Stimulated activated CD4-positive, alpha-beta T cell treated with anti-CD3 and anti-CD28 coated beads, Interleukin-4, amount 100 ng/mL, for 4 hours (primary cell): ENCODE measurements around the gene NPR3.

Experiments
- DNase-seq, 2 experiments: peaks; one replicate each; pipeline ENCODE4 v3.0.0-alpha.2; 2020

Gene NPR3, protein sequence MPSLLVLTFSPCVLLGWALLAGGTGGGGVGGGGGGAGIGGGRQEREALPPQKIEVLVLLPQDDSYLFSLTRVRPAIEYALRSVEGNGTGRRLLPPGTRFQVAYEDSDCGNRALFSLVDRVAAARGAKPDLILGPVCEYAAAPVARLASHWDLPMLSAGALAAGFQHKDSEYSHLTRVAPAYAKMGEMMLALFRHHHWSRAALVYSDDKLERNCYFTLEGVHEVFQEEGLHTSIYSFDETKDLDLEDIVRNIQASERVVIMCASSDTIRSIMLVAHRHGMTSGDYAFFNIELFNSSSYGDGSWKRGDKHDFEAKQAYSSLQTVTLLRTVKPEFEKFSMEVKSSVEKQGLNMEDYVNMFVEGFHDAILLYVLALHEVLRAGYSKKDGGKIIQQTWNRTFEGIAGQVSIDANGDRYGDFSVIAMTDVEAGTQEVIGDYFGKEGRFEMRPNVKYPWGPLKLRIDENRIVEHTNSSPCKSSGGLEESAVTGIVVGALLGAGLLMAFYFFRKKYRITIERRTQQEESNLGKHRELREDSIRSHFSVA

DNA sequence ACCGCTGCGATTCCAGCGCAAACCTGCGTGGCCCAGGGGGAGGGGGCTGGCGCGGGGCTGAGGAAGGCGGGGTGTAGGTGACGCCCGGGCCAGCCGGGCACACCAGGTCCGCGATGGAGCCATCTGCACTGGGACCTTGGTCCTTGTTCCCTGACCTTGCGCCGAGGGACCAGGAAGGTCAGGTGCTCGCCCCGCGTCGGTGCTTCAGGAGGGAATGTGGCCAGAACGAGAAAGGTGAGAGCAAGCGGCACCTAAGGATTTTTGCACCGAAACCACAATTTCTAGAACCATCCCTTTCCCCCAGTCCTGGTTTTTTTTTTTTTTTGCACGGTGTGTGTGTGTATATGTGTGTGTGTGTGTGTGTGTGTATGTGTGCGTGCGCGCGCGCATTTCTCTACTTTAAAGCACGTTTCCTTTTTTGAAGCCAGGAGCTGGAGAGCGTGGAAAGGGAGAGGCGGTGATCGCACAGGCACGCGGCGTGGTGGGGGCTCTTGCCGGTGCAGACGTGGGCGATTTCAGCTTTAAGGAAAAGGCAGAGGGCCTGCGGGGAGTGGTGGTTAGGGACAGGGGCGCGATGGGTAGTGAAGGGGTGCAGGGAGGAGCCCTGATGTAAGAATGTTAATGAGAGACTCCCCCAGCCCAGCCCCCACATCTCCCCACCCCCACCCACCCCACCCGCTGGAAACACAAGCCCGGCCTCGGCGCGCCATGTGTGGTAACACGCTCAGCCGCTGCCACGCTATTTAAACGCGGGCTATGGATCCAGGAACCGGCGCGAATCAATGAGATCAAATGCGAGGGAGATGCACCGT is at the start of gene NPR3:
Gene NPR3, plus strand, starts transcription at position 772 of the 812 bp plus-strand sequence. CDS start 456 bp downstream, outside the sequence.
- DNase-seq = peak in 1 of 2 experiments; percentile 4

- DNase-seq = no peak
Observed at GRCh38 chr5:32664523-32664922, 46.6 kb upstream of the NPR3 start.

GRCh38 chr5:32668552-32668951 is 42.6 kb upstream of the NPR3 start:
- no peak for DNase-seq

GRCh38 chr5:32673272-32673671 is 37.8 kb upstream of the NPR3 start:
- DNase-seq = no peak

- DNase-seq = no peak
Observed at GRCh38 chr5:32677023-32677422, 34.1 kb upstream of the NPR3 start.

GRCh38 chr5:32678472-32678871 is 32.6 kb upstream of the NPR3 start:
- no peak for DNase-seq

- DNase-seq = no peak
Observed at GRCh38 chr5:32679218-32679617, 31.9 kb upstream of the NPR3 start.

DNA sequence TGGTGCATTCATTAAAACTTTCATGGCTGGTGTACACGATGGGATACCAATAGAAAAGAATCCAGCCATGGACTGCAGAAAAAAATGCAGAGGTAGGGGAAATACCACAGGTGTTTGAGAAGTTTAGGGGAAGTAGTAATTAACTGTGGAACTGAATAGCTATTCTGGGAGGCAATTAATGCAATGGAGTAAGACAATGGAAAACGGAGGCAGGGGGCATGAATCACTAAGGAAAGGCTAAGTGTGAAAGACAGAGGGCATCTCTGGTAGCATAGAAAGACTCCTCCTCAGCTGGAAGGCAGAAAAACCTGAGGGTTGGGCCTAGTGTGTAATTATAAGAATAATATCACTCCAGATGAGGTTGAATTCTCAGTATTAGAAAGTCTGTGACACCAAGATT is 30.9 kb upstream of the NPR3 start:
- DNase-seq = no peak

DNA sequence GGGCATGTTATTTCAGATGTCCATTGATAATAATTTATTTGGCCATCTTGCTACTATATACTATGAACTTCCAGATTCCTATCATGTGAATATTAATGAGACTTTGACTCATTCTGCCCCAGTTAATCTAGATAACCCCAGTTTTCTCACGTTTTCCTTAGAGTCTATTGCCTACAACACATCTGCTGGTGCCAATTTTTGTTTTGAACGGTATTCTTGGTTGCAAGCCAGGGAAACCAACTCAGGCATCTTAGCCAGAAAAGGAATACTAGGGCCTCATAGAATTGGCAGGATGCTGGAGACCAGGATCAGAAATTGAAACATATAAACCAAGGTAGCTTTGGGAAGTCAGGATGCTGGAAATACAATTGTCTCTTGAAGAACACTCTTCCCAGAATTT is 28.0 kb upstream of the NPR3 start:
- no peak for DNase-seq

DNA sequence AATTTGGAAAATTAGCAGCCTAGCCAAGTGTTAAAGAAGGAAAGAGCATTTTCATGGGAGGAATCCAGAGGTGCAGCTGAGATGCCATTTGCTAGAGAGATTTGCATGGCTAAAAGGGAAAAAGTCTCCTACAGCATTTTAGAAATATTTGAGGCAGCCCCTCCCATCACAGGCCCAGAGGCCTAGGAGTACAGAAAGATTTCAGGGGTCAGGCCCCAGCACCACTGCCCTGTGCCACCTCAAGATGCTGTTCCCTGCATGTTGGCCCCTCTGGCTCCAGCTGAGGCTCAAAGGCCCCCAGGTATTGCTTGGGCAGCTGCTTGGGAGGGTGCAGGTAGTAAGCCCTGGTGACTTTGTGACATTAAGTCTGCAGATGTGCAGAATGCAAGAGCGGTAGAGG is 26.9 kb upstream of the NPR3 start:
- no peak for DNase-seq

DNA sequence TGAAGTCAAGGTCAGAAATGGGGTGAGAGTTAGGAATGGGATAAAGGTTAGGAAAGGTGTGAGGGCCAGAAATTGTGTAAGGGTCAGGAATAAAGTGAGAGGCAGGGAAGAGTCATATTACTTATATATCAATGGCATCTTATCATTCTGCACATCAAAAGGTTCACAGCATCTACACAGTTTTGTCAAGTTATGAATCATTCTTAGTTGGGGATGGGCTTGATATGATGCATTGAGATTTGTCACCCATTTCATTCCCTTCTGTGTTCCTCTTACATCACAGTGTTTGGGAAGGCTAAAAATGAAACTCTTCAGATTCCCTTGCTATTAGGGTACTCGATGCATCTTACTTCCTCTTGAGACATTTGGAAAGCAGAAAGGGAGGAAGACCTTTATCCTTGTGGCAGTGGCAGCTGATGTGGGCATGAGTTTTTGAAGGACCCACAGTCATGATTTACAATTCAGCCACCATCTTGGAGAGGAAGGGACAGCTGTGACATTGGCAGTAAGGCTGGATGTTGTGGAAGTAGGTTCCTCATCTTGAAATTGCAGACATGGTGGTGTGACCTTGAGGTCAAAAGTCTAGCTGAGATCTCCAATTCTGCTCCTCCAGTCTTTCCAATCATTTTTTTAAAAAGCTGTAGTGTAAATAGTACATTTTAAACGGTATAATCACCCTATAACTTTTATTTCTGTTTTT is 24.2 kb upstream of the NPR3 start:
- no peak for DNase-seq

- DNase-seq = no peak
Observed at GRCh38 chr5:32687499-32687831, 23.7 kb upstream of the NPR3 start.

- no peak for DNase-seq
Observed at GRCh38 chr5:32690153-32690552, 21.0 kb upstream of the NPR3 start.

- no peak for DNase-seq
Observed at GRCh38 chr5:32690666-32691065, 20.5 kb upstream of the NPR3 start.

DNA sequence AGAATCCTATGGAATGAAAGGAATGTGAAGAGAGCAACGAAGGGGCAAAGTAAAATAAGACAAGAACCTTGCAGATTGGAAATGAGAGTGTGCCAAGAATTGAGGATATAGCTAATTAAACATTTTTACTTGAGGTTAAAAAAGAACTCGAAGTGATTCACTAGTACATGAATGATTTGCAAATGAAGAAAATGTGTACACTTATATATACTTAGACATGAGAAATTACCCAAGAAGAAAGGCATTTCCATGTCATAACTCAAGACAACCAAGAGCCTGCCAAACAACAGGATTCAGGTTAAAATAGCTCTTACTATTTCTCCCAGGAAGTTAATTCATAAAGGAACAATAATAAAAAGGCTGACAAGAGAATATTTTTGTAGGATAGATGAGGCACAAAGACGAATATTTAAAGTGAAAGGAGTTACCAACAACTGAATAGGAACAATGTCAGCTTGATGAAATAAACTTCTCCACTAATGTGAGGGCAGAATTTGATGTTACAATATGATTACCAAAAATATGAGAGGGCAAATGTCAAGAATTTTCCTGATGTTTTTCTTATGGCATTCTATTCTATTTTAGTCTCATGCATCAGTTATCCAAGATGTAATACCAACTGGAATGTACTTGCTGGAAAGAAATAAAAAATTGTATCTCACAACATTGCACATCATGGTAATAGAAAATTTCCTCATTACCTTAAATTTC is 18.9 kb upstream of the NPR3 start:
- DNase-seq = no peak

DNA sequence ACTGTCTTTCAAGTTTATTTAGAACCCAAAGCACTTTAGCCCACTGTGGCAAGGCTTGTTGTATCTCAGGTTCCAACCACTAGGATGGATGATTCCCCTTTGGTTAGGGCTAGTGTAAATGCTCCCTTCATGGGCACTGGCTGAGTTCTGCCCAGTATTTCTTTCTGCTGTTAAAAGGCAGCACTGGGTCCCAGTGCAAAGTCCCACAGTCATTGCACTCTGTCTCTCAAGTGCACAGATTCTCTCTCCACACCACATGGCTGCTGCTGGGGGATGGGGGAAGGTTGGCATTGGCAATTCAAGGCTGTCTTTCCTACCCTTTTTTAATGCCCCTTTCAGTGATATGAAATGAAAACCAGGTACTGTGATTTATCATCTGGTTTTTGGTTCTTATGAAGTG is 7.2 kb upstream of the NPR3 start:
- no peak for DNase-seq

DNA sequence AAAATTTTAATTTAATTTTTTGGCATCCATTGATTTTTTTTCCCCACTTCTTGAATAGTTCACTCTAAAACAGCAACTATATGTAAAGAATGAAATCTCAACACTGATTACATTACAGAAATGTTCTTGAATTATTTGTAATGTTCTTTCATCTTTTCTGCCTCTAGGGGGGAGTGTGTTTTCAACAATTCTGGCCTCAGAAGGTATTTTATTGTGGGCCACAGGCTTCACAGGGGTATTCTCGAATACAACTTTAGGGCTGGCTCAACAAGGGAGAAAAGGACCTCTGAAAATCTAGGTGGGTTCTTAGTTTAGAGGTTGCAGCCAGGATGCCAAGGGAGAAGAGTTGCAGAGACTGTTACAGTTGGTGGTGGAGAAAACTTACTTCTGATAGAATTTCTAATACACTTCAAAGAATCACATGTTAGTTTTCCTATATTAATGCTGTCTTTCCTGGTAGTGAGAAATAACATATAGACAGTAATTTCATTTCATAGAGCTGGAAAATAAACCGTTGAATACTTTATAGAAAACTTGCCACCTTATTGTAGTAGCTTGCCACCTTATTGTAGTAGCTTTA is 3.6 kb upstream of the NPR3 start:
- no peak for DNase-seq

- DNase-seq = no peak
Observed at GRCh38 chr5:32708949-32709348, 2.2 kb upstream of the NPR3 start.

- peak; percentile 5 to 29 for DNase-seq
Observed at GRCh38 chr5:32709750-32710549, 1.2 kb upstream of the NPR3 start.

GRCh38 chr5:32711362-32711680 is 200 bp downstream of the NPR3 start:
- no peak for DNase-seq

DNA sequence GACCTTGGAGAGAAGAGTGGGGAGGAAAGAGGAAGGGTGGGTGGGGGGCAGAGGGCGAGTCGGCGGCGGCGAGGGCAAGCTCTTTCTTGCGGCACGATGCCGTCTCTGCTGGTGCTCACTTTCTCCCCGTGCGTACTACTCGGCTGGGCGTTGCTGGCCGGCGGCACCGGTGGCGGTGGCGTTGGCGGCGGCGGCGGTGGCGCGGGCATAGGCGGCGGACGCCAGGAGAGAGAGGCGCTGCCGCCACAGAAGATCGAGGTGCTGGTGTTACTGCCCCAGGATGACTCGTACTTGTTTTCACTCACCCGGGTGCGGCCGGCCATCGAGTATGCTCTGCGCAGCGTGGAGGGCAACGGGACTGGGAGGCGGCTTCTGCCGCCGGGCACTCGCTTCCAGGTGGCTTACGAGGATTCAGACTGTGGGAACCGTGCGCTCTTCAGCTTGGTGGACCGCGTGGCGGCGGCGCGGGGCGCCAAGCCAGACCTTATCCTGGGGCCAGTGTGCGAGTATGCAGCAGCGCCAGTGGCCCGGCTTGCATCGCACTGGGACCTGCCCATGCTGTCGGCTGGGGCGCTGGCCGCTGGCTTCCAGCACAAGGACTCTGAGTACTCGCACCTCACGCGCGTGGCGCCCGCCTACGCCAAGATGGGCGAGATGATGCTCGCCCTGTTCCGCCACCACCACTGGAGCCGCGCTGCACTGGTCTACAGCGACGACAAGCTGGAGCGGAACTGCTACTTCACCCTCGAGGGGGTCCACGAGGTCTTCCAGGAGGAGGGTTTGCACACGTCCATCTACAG is 760 bp downstream of the NPR3 start:
- DNase-seq = no peak
